H1 (cell line): ENCODE results near the gene HOXA10. TPM values are rescaled to one million over a fixed set of nuclear protein-coding genes. Genes with fewer than 3 reads are reported as not detected.

Source experiments
- CHD7 ChIP-seq: fragments of 300-600 bp; sonication (generic); IDR thresholded peaks from 2 replicates; pipeline ENCODE4 v1.7.1; 2012; ENCODE audit warnings: low read length, moderate library complexity, mild to moderate bottlenecking, inconsistent platforms; ENCODE audit not compliant: insufficient replicate concordance
- TEAD4 ChIP-seq: IDR thresholded peaks from 2 replicates; pipeline ENCODE4 v1.6.1; 2012; ENCODE audit warnings: low read depth, low read length, inconsistent platforms, mixed read lengths
- polyA plus RNA-seq, 7 experiments: library from polyadenylated mRNA; depleted of rRNA in 3 of 7; stranded (reverse) in 5 of 7; unstranded in 2 of 7; fragments of >200 nt in 5 of 7; fragments of 200-250 nt in 2 of 7; gene quantifications; 1 replicate in 5 of 7; 2 replicates in 1 of 7; 4 replicates in 1 of 7; pipeline versions ENCODE4 v1.2.1 to v1.2.3, GENCODE V29; 2011 to 2013; ENCODE audit warnings: missing spikeins in 2 of 7, mixed read lengths in 2 of 7
- total RNA-seq: library from RNA; stranded (reverse); fragmentation: NEBNext Ultra II Directional; extraction: Animal tissue kit (Norgen Biotek cat#: 25700); gene quantifications from 2 replicates; pipeline ENCODE4 v1.2.1, GENCODE V29; 2021

The HOXA10 gene
- total and polyA plus RNA-seq, 2 of the 8 experiments (the other 6 are each of a cell fraction or from before 2014, with no cell fraction given), result not detected

DNA sequence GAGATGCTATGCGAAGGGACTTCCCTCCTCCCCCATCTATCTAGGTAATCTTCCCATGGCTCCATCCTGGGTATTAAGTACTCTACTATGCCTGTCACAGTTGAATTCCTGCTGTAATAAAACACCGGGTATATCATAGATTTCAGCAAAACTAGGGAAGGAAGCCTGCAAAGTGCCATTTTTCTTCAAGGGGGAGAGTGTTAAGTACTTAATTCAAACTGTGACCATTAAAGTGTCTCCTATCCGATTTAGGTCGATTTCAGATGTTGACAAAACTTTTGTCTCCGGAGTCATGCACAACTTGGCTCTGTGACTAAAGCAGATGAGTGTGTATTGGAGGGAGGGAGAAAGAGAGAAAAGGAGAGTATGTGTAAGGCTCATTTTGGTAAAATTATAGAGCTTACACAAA is 48.1 kb downstream of the HOXA10 start (continued):
- TF ChIP-seq CHD7 (no peak), TEAD4 (no peak)
